A549 (cell line): Measurements from ENCODE around the gene THADA.

ENCODE experiments used
- BHLHE40 ChIP-seq: IDR thresholded peaks from 2 replicates; pipeline ENCODE4 v1.6.1; 2012; ENCODE audit warnings: low read depth, low read length, inconsistent platforms
- CBX2 ChIP-seq: fragments of 200-600 bp; sonication (generic); IDR thresholded peaks from 2 replicates; pipeline ENCODE4 v1.6.1; 2016; ENCODE audit warnings: low read depth, mild to moderate bottlenecking, borderline replicate concordance
- HDAC2 ChIP-seq: fragments of 200-600 bp; sonication (generic); IDR thresholded peaks from 2 replicates; pipeline ENCODE4 v1.6.1; 2016
- TF ChIP-seq, protein P1 (sequence below): fragments of >200 bp; sonication (Bioruptor Twin); formaldehyde crosslinking; IDR thresholded peaks from 3 replicates; pipeline ENCODE4 v1.5.1; 2016
- TF ChIP-seq, protein P2 (sequence below): fragments of 200-600 bp; sonication (generic); IDR thresholded peaks from 2 replicates; pipeline ENCODE4 v1.6.1; 2016; ENCODE audit warnings: antibody characterized with exemption, mild to moderate bottlenecking, moderate library complexity
- TF ChIP-seq, protein P3 (sequence below): fragments of >200 bp; sonication (Bioruptor Twin); formaldehyde crosslinking; IDR thresholded peaks from 3 replicates; pipeline ENCODE4 v1.6.1; 2016

- TF ChIP-seq, protein P1, sequence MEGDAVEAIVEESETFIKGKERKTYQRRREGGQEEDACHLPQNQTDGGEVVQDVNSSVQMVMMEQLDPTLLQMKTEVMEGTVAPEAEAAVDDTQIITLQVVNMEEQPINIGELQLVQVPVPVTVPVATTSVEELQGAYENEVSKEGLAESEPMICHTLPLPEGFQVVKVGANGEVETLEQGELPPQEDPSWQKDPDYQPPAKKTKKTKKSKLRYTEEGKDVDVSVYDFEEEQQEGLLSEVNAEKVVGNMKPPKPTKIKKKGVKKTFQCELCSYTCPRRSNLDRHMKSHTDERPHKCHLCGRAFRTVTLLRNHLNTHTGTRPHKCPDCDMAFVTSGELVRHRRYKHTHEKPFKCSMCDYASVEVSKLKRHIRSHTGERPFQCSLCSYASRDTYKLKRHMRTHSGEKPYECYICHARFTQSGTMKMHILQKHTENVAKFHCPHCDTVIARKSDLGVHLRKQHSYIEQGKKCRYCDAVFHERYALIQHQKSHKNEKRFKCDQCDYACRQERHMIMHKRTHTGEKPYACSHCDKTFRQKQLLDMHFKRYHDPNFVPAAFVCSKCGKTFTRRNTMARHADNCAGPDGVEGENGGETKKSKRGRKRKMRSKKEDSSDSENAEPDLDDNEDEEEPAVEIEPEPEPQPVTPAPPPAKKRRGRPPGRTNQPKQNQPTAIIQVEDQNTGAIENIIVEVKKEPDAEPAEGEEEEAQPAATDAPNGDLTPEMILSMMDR: no peak
- TF ChIP-seq HDAC2 (no peak), CBX2 (no peak), BHLHE40 (no peak)
- TF ChIP-seq, protein P2, sequence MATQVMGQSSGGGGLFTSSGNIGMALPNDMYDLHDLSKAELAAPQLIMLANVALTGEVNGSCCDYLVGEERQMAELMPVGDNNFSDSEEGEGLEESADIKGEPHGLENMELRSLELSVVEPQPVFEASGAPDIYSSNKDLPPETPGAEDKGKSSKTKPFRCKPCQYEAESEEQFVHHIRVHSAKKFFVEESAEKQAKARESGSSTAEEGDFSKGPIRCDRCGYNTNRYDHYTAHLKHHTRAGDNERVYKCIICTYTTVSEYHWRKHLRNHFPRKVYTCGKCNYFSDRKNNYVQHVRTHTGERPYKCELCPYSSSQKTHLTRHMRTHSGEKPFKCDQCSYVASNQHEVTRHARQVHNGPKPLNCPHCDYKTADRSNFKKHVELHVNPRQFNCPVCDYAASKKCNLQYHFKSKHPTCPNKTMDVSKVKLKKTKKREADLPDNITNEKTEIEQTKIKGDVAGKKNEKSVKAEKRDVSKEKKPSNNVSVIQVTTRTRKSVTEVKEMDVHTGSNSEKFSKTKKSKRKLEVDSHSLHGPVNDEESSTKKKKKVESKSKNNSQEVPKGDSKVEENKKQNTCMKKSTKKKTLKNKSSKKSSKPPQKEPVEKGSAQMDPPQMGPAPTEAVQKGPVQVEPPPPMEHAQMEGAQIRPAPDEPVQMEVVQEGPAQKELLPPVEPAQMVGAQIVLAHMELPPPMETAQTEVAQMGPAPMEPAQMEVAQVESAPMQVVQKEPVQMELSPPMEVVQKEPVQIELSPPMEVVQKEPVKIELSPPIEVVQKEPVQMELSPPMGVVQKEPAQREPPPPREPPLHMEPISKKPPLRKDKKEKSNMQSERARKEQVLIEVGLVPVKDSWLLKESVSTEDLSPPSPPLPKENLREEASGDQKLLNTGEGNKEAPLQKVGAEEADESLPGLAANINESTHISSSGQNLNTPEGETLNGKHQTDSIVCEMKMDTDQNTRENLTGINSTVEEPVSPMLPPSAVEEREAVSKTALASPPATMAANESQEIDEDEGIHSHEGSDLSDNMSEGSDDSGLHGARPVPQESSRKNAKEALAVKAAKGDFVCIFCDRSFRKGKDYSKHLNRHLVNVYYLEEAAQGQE: no peak
- TF ChIP-seq, protein P3, sequence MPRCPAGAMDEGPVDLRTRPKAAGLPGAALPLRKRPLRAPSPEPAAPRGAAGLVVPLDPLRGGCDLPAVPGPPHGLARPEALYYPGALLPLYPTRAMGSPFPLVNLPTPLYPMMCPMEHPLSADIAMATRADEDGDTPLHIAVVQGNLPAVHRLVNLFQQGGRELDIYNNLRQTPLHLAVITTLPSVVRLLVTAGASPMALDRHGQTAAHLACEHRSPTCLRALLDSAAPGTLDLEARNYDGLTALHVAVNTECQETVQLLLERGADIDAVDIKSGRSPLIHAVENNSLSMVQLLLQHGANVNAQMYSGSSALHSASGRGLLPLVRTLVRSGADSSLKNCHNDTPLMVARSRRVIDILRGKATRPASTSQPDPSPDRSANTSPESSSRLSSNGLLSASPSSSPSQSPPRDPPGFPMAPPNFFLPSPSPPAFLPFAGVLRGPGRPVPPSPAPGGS: no peak
Observed at GRCh38 chr2:43469713-43470112, 126.1 kb downstream of the THADA start.
